Brain microvascular endothelial cell (primary cell): Measurements from ENCODE around the gene SLC7A6OS.

Experiments used
- DNase-seq: peaks from one replicate; pipeline ENCODE4 v3.0.0-alpha.2; 2020
- H3K27ac ChIP-seq: fragments of 250-450 bp; sonication (Bioruptor Pico); 2 replicates; pipeline ENCODE4 v1.5.1; 2020; ENCODE audit warnings: mild to moderate bottlenecking, moderate library complexity
- H3K27me3 ChIP-seq: fragments of 250-450 bp; sonication (Bioruptor Pico); replicated peaks from 2 replicates; pipeline ENCODE4 v1.5.1; 2020; ENCODE audit warnings: mild to moderate bottlenecking
- H3K36me3 ChIP-seq: fragments of 250-450 bp; sonication (Bioruptor Pico); replicated peaks from 2 replicates; pipeline ENCODE4 v1.5.1; 2020; ENCODE audit warnings: mild to moderate bottlenecking
- H3K4me3 ChIP-seq: 2 replicates; pipeline ENCODE4 v1.5.1; 2011; ENCODE audit warnings: low read depth, mild to moderate bottlenecking, control low read depth, low read length, moderate library complexity
- in situ Hi-C: cut with HindIII; loops from 2 replicates; pipeline ENCODE4 v1.10.0; 2017; ENCODE audit warnings: low sequenced_read_pairs, low pct_ligation_motif_present
- TF ChIP-seq, protein P1 (sequence below): IDR thresholded peaks from 2 replicates; pipeline ENCODE4 v1.5.1; 2011; ENCODE audit warnings: low read depth, mild to moderate bottlenecking, moderate library complexity, low read length, control low read depth, inconsistent platforms; ENCODE audit errors: missing control alignments

Gene SLC7A6OS

DNA sequence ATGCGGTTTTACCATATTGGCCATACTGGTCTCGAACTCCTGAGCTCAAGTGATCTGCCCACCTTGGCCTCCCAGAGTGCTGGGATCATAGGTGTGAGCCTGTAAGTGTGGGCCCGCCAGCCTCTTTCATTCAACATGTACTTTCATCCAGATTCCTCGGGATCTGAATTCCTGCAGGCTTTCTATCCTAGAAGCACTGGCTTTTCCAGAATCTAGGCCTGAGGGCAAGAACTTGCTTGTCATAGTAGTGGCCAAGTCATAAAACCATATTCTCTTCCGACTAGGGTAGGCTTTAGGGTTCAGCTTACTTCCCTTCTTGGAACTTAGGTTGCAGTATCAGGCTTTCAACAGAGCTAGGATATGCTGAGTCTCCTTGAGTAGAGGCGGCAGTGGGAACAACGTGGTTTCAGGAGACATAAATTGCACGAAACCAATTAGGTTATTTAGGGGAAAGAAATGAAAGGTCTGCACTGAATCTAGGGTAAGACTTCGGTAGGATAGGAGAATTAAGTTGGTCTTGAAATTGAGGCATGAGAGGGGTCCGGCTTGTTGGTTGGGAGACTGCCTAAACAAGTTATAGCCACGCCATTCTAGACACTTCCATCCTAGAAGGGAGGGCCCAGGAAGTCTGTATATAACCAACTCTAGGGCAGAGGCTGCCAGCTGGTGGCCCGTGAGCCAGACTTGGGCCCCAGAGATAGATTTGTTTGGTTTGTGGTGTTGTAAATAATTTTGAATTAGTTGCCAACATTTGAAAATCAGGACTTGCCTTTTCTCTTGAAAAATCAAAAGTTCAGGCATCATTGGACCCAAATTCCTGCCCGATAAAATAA is 30.8 kb downstream of the SLC7A6OS start:
- Histone ChIP-seq H3K27me3 (no peaks in the 10 kb centered on the region), H3K4me3 (no peak overlapping the region), H3K27ac (no peak overlapping the region), H3K36me3 (peaks cover 30% of the 10 kb centered on the region)
- in situ Hi-C loops, result no loop called here
- DNase-seq, result no peak
- TF ChIP-seq, protein P1, sequence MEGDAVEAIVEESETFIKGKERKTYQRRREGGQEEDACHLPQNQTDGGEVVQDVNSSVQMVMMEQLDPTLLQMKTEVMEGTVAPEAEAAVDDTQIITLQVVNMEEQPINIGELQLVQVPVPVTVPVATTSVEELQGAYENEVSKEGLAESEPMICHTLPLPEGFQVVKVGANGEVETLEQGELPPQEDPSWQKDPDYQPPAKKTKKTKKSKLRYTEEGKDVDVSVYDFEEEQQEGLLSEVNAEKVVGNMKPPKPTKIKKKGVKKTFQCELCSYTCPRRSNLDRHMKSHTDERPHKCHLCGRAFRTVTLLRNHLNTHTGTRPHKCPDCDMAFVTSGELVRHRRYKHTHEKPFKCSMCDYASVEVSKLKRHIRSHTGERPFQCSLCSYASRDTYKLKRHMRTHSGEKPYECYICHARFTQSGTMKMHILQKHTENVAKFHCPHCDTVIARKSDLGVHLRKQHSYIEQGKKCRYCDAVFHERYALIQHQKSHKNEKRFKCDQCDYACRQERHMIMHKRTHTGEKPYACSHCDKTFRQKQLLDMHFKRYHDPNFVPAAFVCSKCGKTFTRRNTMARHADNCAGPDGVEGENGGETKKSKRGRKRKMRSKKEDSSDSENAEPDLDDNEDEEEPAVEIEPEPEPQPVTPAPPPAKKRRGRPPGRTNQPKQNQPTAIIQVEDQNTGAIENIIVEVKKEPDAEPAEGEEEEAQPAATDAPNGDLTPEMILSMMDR, result no peak

- Histone ChIP-seq H3K4me3 (no peak overlapping the region), H3K27me3 (no peaks in the 10 kb centered on the region), H3K36me3 (peaks cover 27% of the 10 kb centered on the region), H3K27ac (no peak overlapping the region)
- DNase-seq, result no peak
- in situ Hi-C loops, result no loop called here
- TF ChIP-seq, protein P1, result no peak
These were observed 34.5 kb downstream of the SLC7A6OS start for GRCh38 chr16:68276223-68276622.

DNA sequence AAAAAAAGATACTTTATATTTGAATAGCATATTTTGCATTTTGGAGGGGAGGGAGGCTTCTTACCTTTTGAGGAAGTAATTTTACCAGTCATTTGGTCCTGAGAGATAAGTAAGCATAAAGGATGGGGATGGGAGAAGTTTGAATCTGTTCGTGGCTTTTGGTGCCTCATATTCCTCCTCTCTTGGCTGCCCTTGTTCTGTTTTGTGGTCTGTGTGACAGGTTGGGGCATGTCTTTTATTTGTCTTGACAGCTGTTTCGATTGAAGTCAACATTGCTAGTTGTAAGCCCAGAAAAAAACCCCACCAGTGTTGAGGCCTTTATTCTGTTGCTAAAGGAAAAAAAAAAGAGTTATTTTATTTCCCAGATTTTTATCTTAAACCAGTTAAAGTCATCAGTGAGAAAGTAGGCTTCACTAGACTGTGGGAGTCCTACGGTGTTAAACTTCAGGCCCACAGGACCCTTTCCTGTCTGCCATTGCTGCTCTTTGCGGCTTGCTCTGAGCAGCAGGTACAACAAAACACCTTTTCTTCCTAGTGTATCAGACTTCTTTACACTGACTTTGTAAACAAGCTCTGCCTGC is 35.0 kb downstream of the SLC7A6OS start:
- in situ Hi-C loops, result no loop called here
- TF ChIP-seq, protein P1, result no peak
- H3K27me3 ChIP-seq, result no peaks in the 10 kb centered on the region
- H3K36me3 ChIP-seq, result peaks cover 25% of the 10 kb centered on the region
- no peak overlapping the region for H3K4me3 ChIP-seq
- H3K27ac ChIP-seq, result no peak overlapping the region
- no peak for DNase-seq

DNA sequence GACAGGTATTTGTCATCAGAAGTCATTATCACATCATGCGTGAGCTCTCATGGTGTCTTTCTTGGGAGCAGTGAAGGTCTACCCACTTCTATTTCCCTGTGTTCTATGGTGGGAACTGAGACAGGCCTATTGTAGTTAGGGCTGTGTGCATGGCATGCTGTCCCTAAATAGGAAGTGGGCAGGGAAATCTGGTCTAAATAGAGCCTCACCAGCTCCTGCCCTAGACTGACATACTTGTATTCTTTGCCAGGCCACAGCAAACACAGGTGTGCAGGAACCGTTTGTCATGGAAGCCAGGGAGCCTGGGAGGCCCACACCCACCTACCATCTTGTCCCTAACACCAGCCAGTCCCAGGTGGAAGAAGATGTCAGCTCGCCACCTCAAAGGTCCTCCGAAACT is 36.3 kb downstream of the SLC7A6OS start:
- in situ Hi-C loops, result no loop called here
- DNase-seq, result no peak
- Histone ChIP-seq H3K36me3 (peaks cover 20% of the 10 kb centered on the region), H3K27ac (no peak overlapping the region), H3K27me3 (no peaks in the 10 kb centered on the region), H3K4me3 (no peak overlapping the region)
- TF ChIP-seq, protein P1, result no peak

- no peak for DNase-seq
- Histone ChIP-seq H3K36me3 (peaks cover 18% of the 10 kb centered on the region), H3K4me3 (no peak overlapping the region), H3K27me3 (no peaks in the 10 kb centered on the region), H3K27ac (no peak overlapping the region)
- TF ChIP-seq, protein P1, result no peak
- in situ Hi-C loops, result no loop called here
These were observed 36.9 kb downstream of the SLC7A6OS start for GRCh38 chr16:68273896-68274295.
